Naive B cell (primary cell): Measurements from ENCODE around the gene MOB1A. TPM values are rescaled to one million over a fixed set of nuclear protein-coding genes. Genes with fewer than 3 reads are reported as not detected.

Experiments used
- ATAC-seq, 2 donors: fragments of 150-1000 bp; cut with Tn5 transposase; 2 replicates each; pipeline ENCODE4 v1.10.0; 2021; ENCODE audit warnings: low read depth in 2 of 2, mild to moderate bottlenecking in 2 of 2, moderate library complexity in 2 of 2
- DNase-seq: peaks from one replicate; pipeline ENCODE4 v3.0.0; 2022
- H3K27ac Mint-ChIP-seq, 6 donors: one replicate each; pipeline ENCODE4 v1.8.0; 2020 to 2022; ENCODE audit warnings: mild to moderate bottlenecking in 6 of 6, mixed read lengths in 6 of 6, moderate library complexity in 5 of 6, inconsistent platforms in 2 of 6
- H3K27me3 Mint-ChIP-seq, 3 donors: one replicate each; pipeline ENCODE4 v1.8.0; 2021 to 2022; ENCODE audit warnings: mixed read lengths in 3 of 3, mild to moderate bottlenecking in 1 of 3
- H3K36me3 Mint-ChIP-seq, 2 donors: one replicate each; pipeline ENCODE4 v1.8.0; 2020 to 2022; ENCODE audit warnings: mixed read lengths in 2 of 2, inconsistent platforms in 1 of 2, mild to moderate bottlenecking in 1 of 2
- H3K4me1 Mint-ChIP-seq, 3 donors: one replicate each; pipeline ENCODE4 v1.8.0; 2020 to 2022; ENCODE audit warnings: mixed read lengths in 3 of 3, inconsistent platforms in 1 of 3, mild to moderate bottlenecking in 1 of 3, moderate library complexity in 1 of 3
- H3K4me3 Mint-ChIP-seq, 8 donors: one replicate each; pipeline ENCODE4 v1.8.0; 2020 to 2022; ENCODE audit warnings: mild to moderate bottlenecking in 8 of 8, mixed read lengths in 8 of 8, moderate library complexity in 8 of 8, inconsistent platforms in 2 of 8
- H3K9me3 Mint-ChIP-seq, 7 donors: one replicate each; pipeline ENCODE4 v1.8.0; 2020 to 2022; ENCODE audit warnings: mixed read lengths in 7 of 7, mild to moderate bottlenecking in 5 of 7, inconsistent platforms in 2 of 7, moderate library complexity in 1 of 7
- polyA plus RNA-seq, 6 donors: library from polyadenylated mRNA; unstranded; fragments of 300-500 nt; fragmentation: Illumina TruSeq; gene quantifications; one replicate each; pipeline ENCODE4 v1.2.3, GENCODE V29; 2021; ENCODE audit warnings: low read depth in 6 of 6

MOB1A gene
- polyA plus RNA-seq, 6 donors from 2014 or later = 217 to 269 (median 220) TPM

DNA sequence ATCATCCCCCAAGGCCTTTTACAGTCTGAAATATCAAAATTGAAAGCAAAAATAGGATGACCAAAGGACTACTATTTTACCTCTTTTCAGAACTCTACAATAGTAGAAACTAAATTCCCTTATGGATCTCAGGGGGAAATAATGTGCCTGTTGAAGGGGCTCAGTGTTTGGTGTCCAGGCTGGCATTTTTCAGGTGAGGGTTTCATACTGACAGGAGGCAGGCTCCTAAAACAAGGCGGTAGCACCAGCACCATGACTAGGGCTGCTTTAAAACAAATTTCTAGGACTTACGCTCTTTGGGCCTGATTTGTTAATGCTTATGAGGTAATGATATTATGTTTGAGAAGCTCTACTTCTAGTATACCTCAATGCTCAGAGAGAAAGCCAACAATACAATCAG is 25.7 kb downstream of the MOB1A start:
- no peak for DNase-seq
- peak overlapping the region in 1 of 6 donors; percentile 86 for H3K27ac Mint-ChIP-seq
- ATAC-seq = no peak
- no peaks in the 10 kb centered on the region for H3K9me3 Mint-ChIP-seq
- no peaks in the 10 kb centered on the region for H3K27me3 Mint-ChIP-seq
- H3K36me3 Mint-ChIP-seq = peaks cover 5 to 13% of the 10 kb centered on the region in 2 donors
- peaks cover 0 to 4% (median 0%) of the 10 kb centered on the region in 3 donors for H3K4me1 Mint-ChIP-seq
- H3K4me3 Mint-ChIP-seq = no peak overlapping the region

DNA sequence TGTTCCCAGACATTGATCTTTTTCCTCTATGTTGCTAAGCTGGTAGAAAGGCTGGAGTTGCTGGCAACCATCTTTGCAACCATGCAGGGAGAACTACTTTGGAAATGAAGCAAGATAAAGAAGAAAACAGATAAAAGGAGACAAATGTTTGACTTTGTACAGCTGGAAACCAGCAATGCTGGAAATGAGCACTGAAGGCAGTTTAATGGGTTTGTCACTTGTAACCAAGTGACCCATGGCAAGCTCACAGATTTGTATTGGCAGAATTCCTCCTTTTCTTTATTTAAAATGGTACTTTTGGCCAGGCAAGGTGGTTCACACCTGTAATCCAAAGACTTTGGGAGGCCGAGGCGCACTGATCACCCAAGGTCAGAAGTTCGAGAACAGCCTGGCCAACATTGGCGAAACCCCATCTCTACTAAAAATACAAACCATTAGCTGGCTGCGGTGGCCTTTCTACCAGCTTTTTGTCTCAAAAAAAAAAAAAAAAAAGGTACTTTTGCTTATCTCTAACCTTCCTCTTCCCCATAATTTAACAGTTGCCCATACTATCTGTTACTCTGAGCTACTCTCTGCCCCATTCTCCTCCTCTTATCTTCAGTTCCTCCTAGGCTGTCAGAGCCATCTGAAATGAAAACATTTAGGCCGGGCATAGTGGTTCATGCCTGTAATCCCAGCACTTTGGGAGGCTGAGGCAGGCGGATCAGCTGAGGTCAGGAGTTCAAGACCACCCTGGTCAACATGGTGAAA is 28.9 kb downstream of the MOB1A start:
- ATAC-seq (no peak), DNase-seq (no peak)
- H3K9me3 Mint-ChIP-seq = no peaks in the 10 kb centered on the region
- H3K4me3 Mint-ChIP-seq = peak overlapping the region in 2 of 8 donors; percentile 53 to 65
- peak overlapping the region in 4 of 6 donors; percentile 38 to 76 (median 63) for H3K27ac Mint-ChIP-seq
- no peaks in the 10 kb centered on the region for H3K27me3 Mint-ChIP-seq
- H3K4me1 Mint-ChIP-seq = peaks cover 0 to 4% (median 4%) of the 10 kb centered on the region in 3 donors
- H3K36me3 Mint-ChIP-seq = peaks cover 5 to 13% of the 10 kb centered on the region in 2 donors

DNA sequence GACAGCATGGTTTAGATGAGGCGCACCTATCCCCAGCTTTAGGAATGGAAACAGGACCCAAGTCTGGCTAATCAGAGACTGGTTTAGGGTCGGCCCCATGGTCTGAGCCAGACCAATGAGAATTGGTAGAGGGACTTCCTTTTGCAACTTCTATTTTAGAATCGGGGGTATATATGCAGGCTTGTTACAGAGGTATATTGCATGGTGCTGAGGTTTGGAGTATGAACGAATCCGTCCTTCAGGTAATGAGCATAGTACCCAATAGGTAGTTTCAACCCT is 29.5 kb downstream of the MOB1A start:
- H3K9me3 Mint-ChIP-seq = no peaks in the 10 kb centered on the region
- ATAC-seq (no peak), DNase-seq (no peak)
- peaks cover 0 to 4% (median 4%) of the 10 kb centered on the region in 3 donors for H3K4me1 Mint-ChIP-seq
- peak overlapping the region in 1 of 6 donors; percentile 76 for H3K27ac Mint-ChIP-seq
- peaks cover 5 to 10% of the 10 kb centered on the region in 2 donors for H3K36me3 Mint-ChIP-seq
- H3K27me3 Mint-ChIP-seq = no peaks in the 10 kb centered on the region
- H3K4me3 Mint-ChIP-seq = peak overlapping the region in 1 of 8 donors; percentile 30

DNA sequence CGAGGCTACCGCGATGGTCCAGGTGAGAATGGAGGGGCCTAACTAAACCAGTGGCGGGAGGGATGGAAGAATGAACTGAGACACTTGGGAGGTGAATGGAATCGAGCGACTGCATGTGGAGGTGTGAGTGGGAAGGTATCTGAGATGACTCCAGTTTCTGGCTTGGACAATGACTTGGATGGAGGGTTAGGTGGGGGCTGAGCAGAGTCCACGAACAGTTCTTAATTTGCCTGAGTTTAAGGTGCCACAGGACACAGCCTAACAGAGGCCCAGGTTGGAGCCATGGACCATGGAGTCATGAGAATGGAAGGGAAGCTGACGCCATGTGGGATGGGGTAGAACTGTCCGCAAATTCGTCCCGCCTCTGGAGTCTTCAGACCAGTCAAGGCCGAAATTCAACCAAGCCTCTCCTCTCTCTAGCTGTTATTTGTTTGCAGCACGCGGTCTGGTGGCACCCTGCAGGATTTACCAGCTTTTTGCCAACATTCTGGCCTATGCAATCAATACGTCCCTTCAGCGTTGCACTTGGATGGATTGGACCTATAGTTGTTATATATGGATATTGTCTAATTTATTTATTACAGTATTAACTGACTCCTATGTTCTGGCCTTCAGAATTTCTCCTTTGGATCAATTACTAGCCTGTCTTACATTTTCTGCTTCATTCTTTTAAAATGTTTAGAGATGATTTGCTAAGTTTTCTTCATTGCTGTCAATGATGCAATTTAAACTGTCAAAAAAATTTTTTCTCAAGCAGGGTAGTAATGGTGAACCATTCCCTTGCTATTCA is 30.0 kb downstream of the MOB1A start:
- Mint-ChIP-seq H3K27me3 (no peaks in the 10 kb centered on the region), H3K4me1 (peaks cover 0 to 4% (median 3%) of the 10 kb centered on the region in 3 donors), H3K9me3 (no peaks in the 10 kb centered on the region), H3K36me3 (peaks cover 4 to 5% of the 10 kb centered on the region in 2 donors), H3K4me3 (no peak overlapping the region), H3K27ac (peak overlapping the region in 1 of 6 donors; percentile 38)
- DNase-seq (no peak), ATAC-seq (no peak)

DNA sequence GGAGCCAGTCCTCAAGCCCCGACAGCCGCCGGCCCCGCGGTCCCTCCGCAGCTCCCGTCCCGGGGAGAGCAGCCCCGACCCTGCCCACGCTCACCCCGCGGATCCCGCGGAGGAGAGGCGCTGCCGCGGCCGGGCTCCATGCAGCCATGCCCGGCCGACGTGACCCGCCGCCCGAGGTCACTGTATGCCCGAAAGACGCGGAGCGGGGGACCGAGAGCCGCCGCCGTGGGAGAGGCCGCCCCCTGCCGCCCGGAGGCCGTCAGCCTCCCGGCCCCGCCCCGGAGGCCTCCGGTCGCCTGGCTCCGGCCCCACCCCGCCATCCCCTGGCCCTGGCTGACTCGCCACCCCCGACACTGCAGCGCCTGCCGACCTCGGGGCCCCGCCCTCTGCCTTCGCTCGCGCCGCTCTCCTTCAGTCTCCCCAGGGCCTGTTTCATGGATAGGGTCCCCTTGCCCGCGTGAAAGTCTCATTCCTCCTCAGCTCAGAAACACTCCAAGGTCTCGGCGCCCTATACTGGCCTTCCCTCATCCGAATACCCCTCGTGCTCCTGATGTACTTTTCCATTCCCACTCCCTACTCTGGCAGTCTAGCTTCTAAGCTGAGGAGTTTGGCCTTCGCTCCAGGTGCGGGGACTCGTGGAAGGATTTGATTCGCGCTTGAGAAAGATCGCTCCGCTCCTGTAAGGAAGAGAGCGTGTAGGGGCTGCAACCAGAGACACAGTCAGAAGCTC is 30.8 kb downstream of the MOB1A start, which contains the start of gene BOLA3:
Gene BOLA3, minus strand, starts transcription at position 186 of the 730 bp plus-strand sequence. Its CDS starts 38 bp downstream, at position 148.
- no peaks in the 10 kb centered on the region for H3K9me3 Mint-ChIP-seq
- peak; percentile 81 for DNase-seq
- no peaks in the 10 kb centered on the region for H3K27me3 Mint-ChIP-seq
- peaks cover 0 to 4% (median 0%) of the 10 kb centered on the region in 3 donors for H3K4me1 Mint-ChIP-seq
- peaks cover 0 to under 1% of the 10 kb centered on the region in 2 donors for H3K36me3 Mint-ChIP-seq
- H3K27ac Mint-ChIP-seq = peak within 1 kb of the TSS in 1 of 6 donors; percentile 38
- no peak within 1 kb of the TSS for H3K4me3 Mint-ChIP-seq
- peak; percentile 92 for ATAC-seq

DNA sequence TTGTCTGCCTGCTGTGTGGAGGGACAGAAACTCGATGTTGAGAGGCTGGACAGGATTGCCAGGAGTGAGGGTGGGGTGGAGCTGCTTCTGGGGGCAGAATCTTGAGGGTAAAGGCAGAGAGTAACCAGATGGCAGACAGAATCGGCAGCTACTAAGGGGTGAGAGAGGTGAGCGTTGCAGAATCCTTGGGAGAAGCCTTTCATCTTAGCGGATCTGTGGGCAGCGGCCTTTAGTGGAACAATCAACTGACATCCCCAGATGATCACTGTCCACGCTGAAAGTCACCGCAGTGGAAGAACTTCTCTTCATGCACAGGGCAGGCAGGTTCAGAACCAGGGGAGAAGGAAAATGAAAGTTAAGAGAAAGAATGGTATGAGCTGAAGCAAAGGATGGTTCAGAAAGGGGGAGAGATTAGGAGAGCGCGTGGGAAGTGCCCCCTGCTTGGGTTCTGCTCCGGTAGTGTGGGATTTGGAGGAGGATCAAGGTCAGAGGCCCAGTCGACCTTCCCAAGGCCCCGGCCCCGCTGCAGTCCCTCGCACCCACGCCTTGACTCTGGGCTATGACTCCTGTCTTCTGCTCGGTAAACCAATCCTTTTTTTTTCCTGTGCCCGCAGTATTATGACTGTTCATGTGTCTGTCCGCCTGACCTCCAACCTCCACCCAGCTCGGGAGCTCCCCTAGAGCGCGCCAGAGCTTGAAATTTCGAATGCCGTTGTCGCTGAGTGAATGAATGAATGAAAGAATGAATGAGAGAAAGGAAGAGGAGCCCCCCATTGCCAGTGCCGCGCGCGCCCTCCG is 31.6 kb downstream of the MOB1A start:
- no peak overlapping the region for H3K4me3 Mint-ChIP-seq
- no peak overlapping the region for H3K27ac Mint-ChIP-seq
- H3K27me3 Mint-ChIP-seq = no peaks in the 10 kb centered on the region
- H3K36me3 Mint-ChIP-seq = no peaks in the 10 kb centered on the region
- no peak for DNase-seq
- peaks cover 0 to 4% (median 0%) of the 10 kb centered on the region in 3 donors for H3K4me1 Mint-ChIP-seq
- no peaks in the 10 kb centered on the region for H3K9me3 Mint-ChIP-seq
- ATAC-seq = peak in 1 of 2 donors; percentile 29

DNA sequence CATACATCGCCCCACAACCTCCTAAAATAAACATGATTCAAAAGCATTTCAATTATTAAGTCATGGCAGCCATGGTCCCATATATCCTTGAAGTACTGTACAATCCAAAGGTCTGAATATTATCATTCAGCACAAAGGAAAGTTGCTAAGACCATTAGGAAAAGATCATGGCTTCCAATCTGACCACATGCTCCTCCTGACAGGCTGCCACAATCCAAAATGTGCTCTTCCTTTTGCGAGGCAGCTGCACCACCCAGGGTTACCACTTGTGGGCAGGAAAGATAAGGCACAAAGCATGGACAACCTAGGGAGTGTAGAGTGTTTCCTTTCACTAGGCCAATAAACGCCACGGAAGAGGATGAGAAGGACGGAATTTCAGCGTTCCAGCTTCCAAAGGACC is 36.3 kb downstream of the MOB1A start:
- Mint-ChIP-seq H3K27ac (no peak overlapping the region), H3K4me3 (no peak overlapping the region), H3K9me3 (no peaks in the 10 kb centered on the region), H3K27me3 (no peaks in the 10 kb centered on the region), H3K4me1 (peaks cover 4 to 7% (median 6%) of the 10 kb centered on the region in 3 donors), H3K36me3 (no peaks in the 10 kb centered on the region)
- DNase-seq (no peak), ATAC-seq (no peak)

DNA sequence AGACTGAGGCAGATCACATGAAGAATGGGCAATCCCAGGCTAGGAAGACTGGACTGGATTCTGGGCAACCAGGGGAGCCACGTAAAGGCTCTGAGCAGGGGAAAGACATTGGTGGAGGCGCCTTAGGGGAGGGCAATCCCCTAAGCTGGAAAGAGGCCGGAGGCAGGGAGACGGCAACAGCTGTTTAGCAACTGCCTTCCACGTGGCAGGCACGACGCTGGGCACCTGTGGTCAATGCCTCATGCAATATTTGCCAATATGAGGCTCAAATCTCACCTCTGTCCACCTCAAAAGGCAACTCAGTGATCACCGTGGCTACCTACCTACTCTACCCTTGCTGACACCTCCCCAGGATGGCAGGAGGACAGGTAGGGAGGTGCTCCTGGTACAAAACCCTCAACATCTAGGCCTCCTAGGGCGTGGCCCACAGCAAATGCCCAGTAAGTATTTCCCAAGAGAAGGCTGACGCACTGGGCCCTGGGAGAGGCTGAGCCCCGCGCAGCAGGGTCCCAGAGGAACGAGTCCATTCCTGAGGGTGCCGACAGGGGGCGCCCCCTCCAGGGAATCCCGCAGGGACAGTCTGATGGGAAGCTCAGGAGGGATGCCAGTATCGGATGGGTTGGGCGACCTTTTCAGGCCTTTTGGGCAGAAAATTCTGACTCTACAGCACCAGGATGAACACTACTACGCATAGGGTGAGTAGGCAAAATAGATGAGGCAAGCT is 39.9 kb downstream of the MOB1A start:
- Mint-ChIP-seq H3K9me3 (no peaks in the 10 kb centered on the region), H3K4me3 (peak overlapping the region in 1 of 8 donors; percentile 37), H3K27me3 (no peaks in the 10 kb centered on the region), H3K27ac (no peak overlapping the region), H3K4me1 (peaks cover 0 to 7% (median 6%) of the 10 kb centered on the region in 3 donors), H3K36me3 (peaks cover 0 to 14% of the 10 kb centered on the region in 2 donors)
- DNase-seq = no peak
- no peak for ATAC-seq

DNA sequence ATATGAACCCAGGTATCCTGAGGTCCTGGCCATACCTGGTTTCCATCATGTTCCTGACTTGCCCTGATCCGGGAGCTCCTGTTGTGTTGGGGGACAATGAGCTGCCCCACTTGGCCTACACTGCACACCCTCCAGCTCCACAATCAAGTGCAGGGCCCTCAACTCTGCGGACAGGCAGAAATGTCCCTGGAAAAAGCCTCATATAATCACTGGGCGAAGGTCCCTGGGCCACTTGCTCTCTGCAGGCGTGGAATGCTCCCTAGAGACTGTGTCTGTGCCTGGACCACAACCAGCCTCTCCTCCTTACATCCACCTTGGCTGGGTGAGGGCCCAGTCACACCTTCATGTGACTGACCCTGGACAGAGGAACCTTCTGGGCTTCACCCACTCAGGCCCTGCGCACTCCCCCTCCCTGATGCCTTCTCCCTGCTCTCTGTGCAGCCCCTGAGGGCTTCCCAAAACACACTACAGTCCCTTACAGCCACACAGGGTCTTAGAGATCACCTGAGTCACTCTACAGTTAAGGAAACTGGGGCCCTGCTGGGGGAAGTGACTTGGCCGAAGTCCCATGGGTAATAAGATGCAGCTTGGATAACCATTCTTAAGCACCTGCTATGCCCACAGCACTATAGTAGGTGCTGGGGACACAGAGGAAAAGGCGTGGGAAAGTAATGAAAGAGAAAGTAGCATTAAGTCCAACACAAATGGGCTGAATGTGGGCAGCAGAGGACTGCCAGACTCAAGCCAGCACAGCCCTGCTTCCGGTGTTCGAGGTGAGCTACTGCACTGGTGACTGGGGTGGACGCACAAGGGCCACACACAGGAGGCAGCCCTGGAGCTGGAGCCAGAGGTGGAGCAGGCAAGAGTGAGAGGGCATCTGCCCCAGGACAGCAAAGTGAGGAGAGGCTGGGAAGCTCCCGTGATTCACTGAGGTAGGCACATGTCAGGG is 40.8 kb downstream of the MOB1A start:
- H3K27ac Mint-ChIP-seq = peak overlapping the region in 1 of 6 donors; percentile 90
- ATAC-seq = no peak

DNA sequence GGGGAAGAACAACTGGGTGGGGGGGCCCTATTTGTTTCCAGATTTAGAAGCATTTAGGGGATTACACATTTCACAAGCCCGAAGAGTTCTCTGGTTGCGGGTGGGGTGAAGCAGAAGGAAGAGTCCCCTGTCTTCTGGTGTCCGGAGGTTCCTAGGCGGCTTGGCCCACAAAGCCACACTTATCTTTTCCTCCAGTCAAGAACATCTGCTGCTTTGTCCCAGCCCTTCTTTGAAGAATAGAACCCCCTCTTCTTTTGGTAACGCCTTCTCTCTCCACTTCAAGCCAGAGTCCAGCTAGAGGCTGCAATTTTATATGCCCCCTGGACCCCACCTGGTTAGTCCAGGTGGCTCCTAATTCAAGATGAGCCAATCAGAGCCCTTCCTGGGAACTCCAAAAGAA is 46.8 kb downstream of the MOB1A start:
- peaks cover 0 to 21% of the 10 kb centered on the region in 2 donors for H3K36me3 Mint-ChIP-seq
- peak overlapping the region in 2 of 6 donors; percentile 33 to 61 for H3K27ac Mint-ChIP-seq

More for the DNA sequence above, 40.8 kb downstream of the MOB1A start:
- no peak for DNase-seq
- no peaks in the 10 kb centered on the region for H3K9me3 Mint-ChIP-seq
- H3K27me3 Mint-ChIP-seq = peaks cover 0 to 2% (median 0%) of the 10 kb centered on the region in 3 donors
- H3K36me3 Mint-ChIP-seq = peaks cover 0 to 19% of the 10 kb centered on the region in 2 donors
- peaks cover 0 to 7% (median 6%) of the 10 kb centered on the region in 3 donors for H3K4me1 Mint-ChIP-seq
- H3K4me3 Mint-ChIP-seq = no peak overlapping the region

DNA sequence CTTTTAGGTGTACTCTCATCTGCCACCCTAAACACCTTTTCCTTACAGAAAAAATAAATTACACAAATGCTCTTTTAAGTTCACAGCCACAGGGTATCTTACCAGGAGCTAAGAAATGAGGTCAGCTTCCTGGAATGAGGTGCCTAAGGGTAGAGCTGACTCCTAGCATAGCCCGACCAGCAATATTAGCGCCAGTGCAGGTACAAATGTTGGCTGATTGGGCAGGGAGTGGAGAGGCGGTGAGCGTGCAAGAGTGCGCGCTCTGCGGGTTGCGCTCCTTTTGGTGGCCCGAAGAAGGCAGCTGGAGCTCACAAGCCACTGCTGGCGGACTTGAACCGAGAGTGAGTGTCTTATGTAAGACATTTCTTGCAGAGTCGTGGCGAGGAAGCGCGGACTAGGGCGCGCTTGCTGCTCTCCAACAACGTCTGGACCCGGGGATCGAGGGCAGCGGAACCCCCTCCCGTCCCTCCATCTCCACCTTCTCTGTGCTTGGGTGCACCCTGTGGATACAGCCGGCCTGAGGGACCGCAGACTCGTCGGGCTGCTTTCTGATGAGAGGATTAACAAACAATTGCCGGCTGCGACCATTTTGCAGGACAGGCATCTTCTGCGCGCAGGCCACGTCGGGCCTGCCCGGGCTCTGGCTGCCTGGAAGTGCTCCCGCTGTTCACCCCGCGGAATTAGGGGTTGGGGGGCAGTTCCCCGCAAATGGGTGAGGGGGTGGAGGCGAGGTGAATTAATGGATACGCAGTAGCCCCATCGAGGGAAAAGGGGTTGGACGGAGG is 48.3 kb downstream of the MOB1A start:
- no peaks in the 10 kb centered on the region for H3K4me1 Mint-ChIP-seq
- no peak for DNase-seq
- H3K4me3 Mint-ChIP-seq = peak overlapping the region in 1 of 8 donors; percentile 66
- ATAC-seq = no peak
- no peak overlapping the region for H3K27ac Mint-ChIP-seq
- peaks cover 11 to 23% (median 17%) of the 10 kb centered on the region in 3 donors for H3K27me3 Mint-ChIP-seq
- H3K36me3 Mint-ChIP-seq = peaks cover 0 to 21% of the 10 kb centered on the region in 2 donors
- no peaks in the 10 kb centered on the region for H3K9me3 Mint-ChIP-seq

More for the DNA sequence above, 46.8 kb downstream of the MOB1A start:
- no peaks in the 10 kb centered on the region for H3K9me3 Mint-ChIP-seq
- ATAC-seq = no peak
- H3K27me3 Mint-ChIP-seq = peaks cover 11 to 23% (median 17%) of the 10 kb centered on the region in 3 donors
- H3K4me1 Mint-ChIP-seq = no peaks in the 10 kb centered on the region
- H3K4me3 Mint-ChIP-seq = no peak overlapping the region
- no peak for DNase-seq
